ENCODE results near the gene EIF1B. TPM values are rescaled to one million over a fixed set of nuclear protein-coding genes. Genes with fewer than 3 reads are reported as not detected.

Gene EIF1B
- total and polyA plus RNA-seq, 10 of the 15 experiments (the other 5 are each of a cell fraction or from before 2014, with no cell fraction given): 15.4 to 75.6 (median 43.2) TPM

- TF ChIP-seq BCLAF1 (IDR thresholded peaks at IDR 0.05): no peak
- no peak for TF ChIP-seq POLR2AphosphoS2 (IDR thresholded peaks at IDR 0.05; ENCODE audit: low read depth, low read length)
- TF ChIP-seq GABPA (IDR thresholded peaks at IDR 0.05; ENCODE audit: low read depth): 0 out of 2 replicates have a peak, but pooled peaks have one; percentile 20
- no peak for TF ChIP-seq ZNF384 (IDR thresholded peaks at IDR 0.05; ENCODE audit: borderline replicate concordance, low read depth, low read length)
- no peak for TF ChIP-seq CBFB (IDR thresholded peaks at IDR 0.05; ENCODE audit: low read depth)
- no peak for TF ChIP-seq HDGF (IDR thresholded peaks at IDR 0.05)
- no peak for TF ChIP-seq NR2C1 (IDR thresholded peaks at IDR 0.05)
- peak; percentile 66 for TF ChIP-seq BCL3 (IDR thresholded peaks at IDR 0.05; ENCODE audit: borderline replicate concordance, insufficient read depth, low read depth, low read length, poor library complexity, severe bottlenecking)
- no peak for TF ChIP-seq USF1 (IDR thresholded peaks at IDR 0.05; ENCODE audit: borderline replicate concordance, extremely low read length, insufficient read depth, low read depth, low read length)
- no peak for TF ChIP-seq ZBED1 (IDR thresholded peaks at IDR 0.05; ENCODE audit: borderline replicate concordance)
- peak; percentile 51; the same call in 1 of the 2 replicates for TF ChIP-seq RUNX3 (IDR thresholded peaks at IDR 0.05; ENCODE audit: low read length)
- peak; percentile 54 for TF ChIP-seq CREM (IDR thresholded peaks at IDR 0.05; ENCODE audit: low read depth)
- 0 out of 4 replicates have a peak, but pooled peaks of 1 of the 2 experiments have one; percentile 22 for TF ChIP-seq EP300 (IDR thresholded peaks at IDR 0.05; ENCODE audit: borderline replicate concordance in 1 of 2, control insufficient read depth in 1 of 2, low read depth in 2 of 2, low read length in 2 of 2)
- no peak for TF ChIP-seq STAT3 (IDR thresholded peaks at IDR 0.05; ENCODE audit: low read depth, low read length)
- peak; percentile 95 for TF ChIP-seq JUNB (IDR thresholded peaks at IDR 0.05)
- peak; percentile 74; the same call in 1 of the 2 replicates for TF ChIP-seq ATF2 (IDR thresholded peaks at IDR 0.05; ENCODE audit: low read length)
- no peak for TF ChIP-seq SMC3 (IDR thresholded peaks at IDR 0.05; ENCODE audit: borderline replicate concordance, low read length)
- TF ChIP-seq EED (IDR thresholded peaks at IDR 0.05; ENCODE audit: low read depth): peak; percentile 39; the same call in 1 of the 2 replicates
- no peak for TF ChIP-seq ATF3 (IDR thresholded peaks at IDR 0.05; ENCODE audit: borderline replicate concordance, extremely low read depth, low read depth, low read length)
Observed at GRCh38 chr3:40337136-40338108, 27.9 kb downstream of the EIF1B start (continued).

All from GM12878 (cell line).